ENCODE results near the gene DSCAM.
"Not testable (repeated sequence)": the region's sequence is repeated elsewhere in the genome, so short reads cannot be mapped to it uniquely, and the experiment has no call there.

DSCAM gene

GRCh38 chr21:40270047-40270446 lies 576.9 kb downstream of the DSCAM start:
- Histone ChIP-seq H2BK120ac (ENCODE audit: low read depth, low read length) (no peak overlapping the region), H3K36me3 (ENCODE audit: control insufficient read depth, insufficient read depth, low read length) (no peaks in the 10 kb centered on the region), H2BK15ac (replicated peaks; ENCODE audit: low read depth) (no peak overlapping the region), H3K79me2 (ENCODE audit: control insufficient read depth, insufficient read depth, low read length) (no peaks in the 10 kb centered on the region), H3K4me3 (ENCODE audit: low read length) (no peak overlapping the region), H3K4ac (ENCODE audit: low read depth, low read length) (no peak overlapping the region), H4K8ac (ENCODE audit: low read depth, low read length) (no peak overlapping the region), H3K4me1 (ENCODE audit: control insufficient read depth, low read depth, low read length) (no peaks in the 10 kb centered on the region), H3K9ac (ENCODE audit: low read length) (no peak overlapping the region), H3K27ac (ENCODE audit: low read depth, low read length) (no peak overlapping the region), H2AK5ac (ENCODE audit: low read length) (no peak overlapping the region), H3K27me3 (ENCODE audit: insufficient read depth, low read length, poor library complexity) (no peaks in the 10 kb centered on the region), H3K79me1 (ENCODE audit: low read length) (no peaks in the 10 kb centered on the region), H3K18ac (ENCODE audit: low read length) (no peak overlapping the region), H3K23ac (ENCODE audit: low read length) (no peak overlapping the region), H4K5ac (ENCODE audit: low read length) (no peak overlapping the region), H2BK5ac (ENCODE audit: low read length) (no peak overlapping the region), H3K4me2 (ENCODE audit: low read length) (no peak overlapping the region), H3K56ac (ENCODE audit: low read length) (no peak overlapping the region)
- no CpG with 5 or more reads among the region's 4 CpGs for WGBS (ENCODE audit: extremely low coverage, insufficient coverage, low lambda C conversion rate)
- no peak for DNase-seq

- Histone ChIP-seq H3K4me2 (ENCODE audit: low read length) (no peak overlapping the region), H3K4me3 (ENCODE audit: low read length) (no peak overlapping the region), H3K27ac (ENCODE audit: low read depth, low read length) (no peak overlapping the region), H3K56ac (ENCODE audit: low read length) (no peak overlapping the region), H4K5ac (ENCODE audit: low read length) (no peak overlapping the region), H4K8ac (ENCODE audit: low read depth, low read length) (no peak overlapping the region), H3K18ac (ENCODE audit: low read length) (no peak overlapping the region), H3K79me2 (ENCODE audit: control insufficient read depth, insufficient read depth, low read length) (no peaks in the 10 kb centered on the region), H3K23ac (ENCODE audit: low read length) (no peak overlapping the region), H3K27me3 (ENCODE audit: insufficient read depth, low read length, poor library complexity) (no peaks in the 10 kb centered on the region), H3K79me1 (ENCODE audit: low read length) (no peaks in the 10 kb centered on the region), H3K36me3 (ENCODE audit: control insufficient read depth, insufficient read depth, low read length) (no peaks in the 10 kb centered on the region), H2BK5ac (ENCODE audit: low read length) (no peak overlapping the region), H2BK15ac (replicated peaks; ENCODE audit: low read depth) (no peak overlapping the region), H2BK120ac (ENCODE audit: low read depth, low read length) (no peak overlapping the region), H2AK5ac (ENCODE audit: low read length) (no peak overlapping the region), H3K9ac (ENCODE audit: low read length) (no peak overlapping the region), H3K4ac (ENCODE audit: low read depth, low read length) (no peak overlapping the region), H3K4me1 (ENCODE audit: control insufficient read depth, low read depth, low read length) (no peaks in the 10 kb centered on the region)
- no peak for DNase-seq
- no CpG with 5 or more reads among the region's 8 CpGs for WGBS (ENCODE audit: extremely low coverage, insufficient coverage, low lambda C conversion rate)
Measured at GRCh38 chr21:40269239-40269638, 577.7 kb downstream of the DSCAM start.

GRCh38 chr21:40258456-40258855 lies 588.5 kb downstream of the DSCAM start:
- not testable (repeated sequence) for H3K4me3 ChIP-seq (ENCODE audit: low read length); H2BK5ac ChIP-seq (ENCODE audit: low read length); H4K8ac ChIP-seq (ENCODE audit: low read depth, low read length); H3K56ac ChIP-seq (ENCODE audit: low read length); H3K23ac ChIP-seq (ENCODE audit: low read length); H3K27ac ChIP-seq (ENCODE audit: low read depth, low read length); H2AK5ac ChIP-seq (ENCODE audit: low read length); H3K9ac ChIP-seq (ENCODE audit: low read length); H2BK15ac ChIP-seq (replicated peaks; ENCODE audit: low read depth); DNase-seq; H2BK120ac ChIP-seq (ENCODE audit: low read depth, low read length); H3K27me3 ChIP-seq (ENCODE audit: insufficient read depth, low read length, poor library complexity); H3K4me1 ChIP-seq (ENCODE audit: control insufficient read depth, low read depth, low read length); H3K79me2 ChIP-seq (ENCODE audit: control insufficient read depth, insufficient read depth, low read length); H3K36me3 ChIP-seq (ENCODE audit: control insufficient read depth, insufficient read depth, low read length); H3K4me2 ChIP-seq (ENCODE audit: low read length); H3K4ac ChIP-seq (ENCODE audit: low read depth, low read length); H4K5ac ChIP-seq (ENCODE audit: low read length); H3K18ac ChIP-seq (ENCODE audit: low read length); H3K79me1 ChIP-seq (ENCODE audit: low read length)
- WGBS (ENCODE audit: extremely low coverage, insufficient coverage, low lambda C conversion rate) = no CpG with 5 or more reads among the region's 3 CpGs

- no peak overlapping the region for H3K9ac ChIP-seq (ENCODE audit: low read length)
- no peak overlapping the region for H3K18ac ChIP-seq (ENCODE audit: low read length)
- no peak overlapping the region for H2BK15ac ChIP-seq (replicated peaks; ENCODE audit: low read depth)
- H3K4me3 ChIP-seq (ENCODE audit: low read length) = no peak overlapping the region
- no peak overlapping the region for H4K5ac ChIP-seq (ENCODE audit: low read length)
- no CpG with 5 or more reads among the region's 3 CpGs for WGBS (ENCODE audit: extremely low coverage, insufficient coverage, low lambda C conversion rate)
- H2AK5ac ChIP-seq (ENCODE audit: low read length) = no peak overlapping the region
- no peak overlapping the region for H2BK5ac ChIP-seq (ENCODE audit: low read length)
- H3K4me1 ChIP-seq (ENCODE audit: control insufficient read depth, low read depth, low read length) = no peaks in the 10 kb centered on the region
- no peaks in the 10 kb centered on the region for H3K36me3 ChIP-seq (ENCODE audit: control insufficient read depth, insufficient read depth, low read length)
- H3K23ac ChIP-seq (ENCODE audit: low read length) = no peak overlapping the region
- H3K56ac ChIP-seq (ENCODE audit: low read length) = no peak overlapping the region
- no peak overlapping the region for H3K27ac ChIP-seq (ENCODE audit: low read depth, low read length)
- DNase-seq = no peak
- H3K27me3 ChIP-seq (ENCODE audit: insufficient read depth, low read length, poor library complexity) = no peaks in the 10 kb centered on the region
- no peaks in the 10 kb centered on the region for H3K79me2 ChIP-seq (ENCODE audit: control insufficient read depth, insufficient read depth, low read length)
- no peaks in the 10 kb centered on the region for H3K79me1 ChIP-seq (ENCODE audit: low read length)
- no peak overlapping the region for H3K4ac ChIP-seq (ENCODE audit: low read depth, low read length)
- no peak overlapping the region for H3K4me2 ChIP-seq (ENCODE audit: low read length)
- no peak overlapping the region for H4K8ac ChIP-seq (ENCODE audit: low read depth, low read length)
- no peak overlapping the region for H2BK120ac ChIP-seq (ENCODE audit: low read depth, low read length)
Measured at GRCh38 chr21:40257342-40257741, 589.6 kb downstream of the DSCAM start.

GRCh38 chr21:40255518-40256444 lies 591.2 kb downstream of the DSCAM start:
- no peak overlapping the region for H3K4me3 ChIP-seq (ENCODE audit: low read length)
- no peak overlapping the region for H2BK15ac ChIP-seq (replicated peaks; ENCODE audit: low read depth)
- no peak overlapping the region for H3K4ac ChIP-seq (ENCODE audit: low read depth, low read length)
- H3K18ac ChIP-seq (ENCODE audit: low read length) = no peak overlapping the region
- no peak overlapping the region for H4K5ac ChIP-seq (ENCODE audit: low read length)
- H2BK5ac ChIP-seq (ENCODE audit: low read length) = no peak overlapping the region
- H3K79me1 ChIP-seq (ENCODE audit: low read length) = no peaks in the 10 kb centered on the region
- no peak for DNase-seq
- no peak overlapping the region for H3K56ac ChIP-seq (ENCODE audit: low read length)
- H3K27ac ChIP-seq (ENCODE audit: low read depth, low read length) = no peak overlapping the region
- H3K4me2 ChIP-seq (ENCODE audit: low read length) = no peak overlapping the region
- no peaks in the 10 kb centered on the region for H3K79me2 ChIP-seq (ENCODE audit: control insufficient read depth, insufficient read depth, low read length)
- no peaks in the 10 kb centered on the region for H3K27me3 ChIP-seq (ENCODE audit: insufficient read depth, low read length, poor library complexity)
- H3K4me1 ChIP-seq (ENCODE audit: control insufficient read depth, low read depth, low read length) = no peaks in the 10 kb centered on the region
- WGBS (ENCODE audit: extremely low coverage, insufficient coverage, low lambda C conversion rate) = no CpG with 5 or more reads among the region's 6 CpGs
- H4K8ac ChIP-seq (ENCODE audit: low read depth, low read length) = no peak overlapping the region
- H3K9ac ChIP-seq (ENCODE audit: low read length) = no peak overlapping the region
- no peak overlapping the region for H2BK120ac ChIP-seq (ENCODE audit: low read depth, low read length)
- H3K23ac ChIP-seq (ENCODE audit: low read length) = no peak overlapping the region
- H2AK5ac ChIP-seq (ENCODE audit: low read length) = no peak overlapping the region
- H3K36me3 ChIP-seq (ENCODE audit: control insufficient read depth, insufficient read depth, low read length) = no peaks in the 10 kb centered on the region
